ENCODE data around the gene ZMYM2. TPM values are rescaled to one million over a fixed set of nuclear protein-coding genes. Genes with fewer than 3 reads are reported as not detected.
A peak's percentile ranks its signal among the peaks of the same experiment; 100 is the strongest.

ZMYM2 gene
- total RNA-seq, 1 experiment from 2014 or later = 159 TPM

GRCh38 chr13:20049558-20050473, 91.3 kb downstream of the ZMYM2 start:
- peaks cover 35% of the 10 kb centered on the region for H3K36me3 Mint-ChIP-seq
- ATAC-seq (no peak), DNase-seq (ENCODE audit: low spot score) (no peak)
- TF ChIP-seq STAT6 (CRISPR knock-in tag; conservative IDR thresholded peaks at IDR 0.05; ENCODE audit: low read depth) (no peak), ZNF423 (CRISPR knock-in tag; IDR thresholded peaks at IDR 0.05) (no peak), FOXP1 (CRISPR knock-in tag; IDR thresholded peaks at IDR 0.05; ENCODE audit: borderline replicate concordance) (no peak), JUN (CRISPR knock-in tag; IDR thresholded peaks at IDR 0.05) (no peak), ZSCAN18 (CRISPR knock-in tag; IDR thresholded peaks at IDR 0.05) (no peak), CDX4 (CRISPR knock-in tag; IDR thresholded peaks at IDR 0.05; ENCODE audit: borderline replicate concordance) (no peak), NFE2L1 (CRISPR knock-in tag; IDR thresholded peaks at IDR 0.05) (no peak), NR1H2 (CRISPR knock-in tag; IDR thresholded peaks at IDR 0.05) (no peak), CTCF (IDR thresholded peaks at IDR 0.05) (no peak), KAT7 (CRISPR knock-in tag; IDR thresholded peaks at IDR 0.05; ENCODE audit: borderline replicate concordance) (no peak), ZMAT4 (CRISPR knock-in tag; IDR thresholded peaks at IDR 0.05) (no peak), TEAD1 (CRISPR knock-in tag; IDR thresholded peaks at IDR 0.05) (no peak), E2F5 (CRISPR knock-in tag; IDR thresholded peaks at IDR 0.05) (no peak), ZNF219 (CRISPR knock-in tag; IDR thresholded peaks at IDR 0.05; ENCODE audit: borderline replicate concordance) (no peak), SMAD3 (CRISPR knock-in tag; IDR thresholded peaks at IDR 0.05; ENCODE audit: borderline replicate concordance) (no peak), FOXP4 (CRISPR knock-in tag; IDR thresholded peaks at IDR 0.05) (no peak), ARID4B (CRISPR knock-in tag; IDR thresholded peaks at IDR 0.05; ENCODE audit: borderline replicate concordance) (no peak), FOXJ3 (CRISPR knock-in tag; IDR thresholded peaks at IDR 0.05; ENCODE audit: borderline replicate concordance) (no peak)
- H3K4me1 Mint-ChIP-seq = peaks cover 44% of the 10 kb centered on the region
- H3K4me3 Mint-ChIP-seq = no peak overlapping the region
- CTCF ChIA-PET = no interaction called here
- peak overlapping the region; percentile 90 for H3K27ac Mint-ChIP-seq
- H3K27me3 Mint-ChIP-seq (ENCODE audit: low read depth) = no peaks in the 10 kb centered on the region
- no peaks in the 10 kb centered on the region for H3K9me3 Mint-ChIP-seq
- POLR2A ChIA-PET = no interaction called here
